ENCODE measurements around the gene ABTB2.
A peak's percentile ranks its signal among the peaks of the same experiment; 100 is the strongest.

The ABTB2 gene

DNA sequence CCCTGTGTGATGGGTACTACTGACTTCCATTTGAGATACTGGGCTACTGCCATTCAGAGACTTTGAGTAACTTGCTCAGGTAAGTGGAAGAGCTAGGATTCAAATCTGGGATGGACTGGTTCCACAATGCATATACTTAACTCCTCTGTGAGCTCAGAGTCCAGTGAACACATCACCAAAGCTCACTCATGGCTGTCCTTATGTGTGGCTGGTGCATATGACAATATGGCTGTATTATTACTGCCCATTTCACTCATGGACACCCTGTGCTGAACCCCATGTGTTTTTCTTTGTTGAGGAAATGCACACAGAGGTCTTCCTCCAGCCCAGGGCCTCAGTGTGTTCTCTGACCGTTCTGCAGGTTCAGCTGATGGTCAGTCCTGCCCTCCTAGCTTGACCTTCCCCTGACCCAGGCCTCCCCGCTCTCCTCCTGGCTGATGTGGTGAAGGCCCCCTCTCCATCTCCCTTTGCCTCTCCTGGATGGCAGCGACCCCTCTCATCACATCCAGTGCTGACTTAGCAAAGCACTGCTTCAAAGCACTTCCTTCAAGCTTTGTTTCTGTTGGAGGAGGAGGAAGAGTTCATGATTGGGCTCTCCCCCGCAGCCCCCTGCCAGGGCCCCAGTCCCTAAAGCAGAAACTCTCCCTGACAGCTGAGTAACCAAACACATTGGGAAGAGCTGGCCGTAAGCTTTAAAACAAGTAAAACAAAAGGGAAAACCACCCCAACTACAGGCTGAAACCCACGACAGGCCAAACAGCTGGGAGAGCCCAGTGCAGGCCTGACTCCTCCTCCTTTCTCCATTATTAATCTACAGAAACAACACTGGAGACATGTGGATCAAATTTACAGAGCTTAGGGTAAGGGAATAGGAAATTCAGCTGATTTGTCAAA is 151.2 kb downstream of the ABTB2 start:
- no peak for DNase-seq

DNA sequence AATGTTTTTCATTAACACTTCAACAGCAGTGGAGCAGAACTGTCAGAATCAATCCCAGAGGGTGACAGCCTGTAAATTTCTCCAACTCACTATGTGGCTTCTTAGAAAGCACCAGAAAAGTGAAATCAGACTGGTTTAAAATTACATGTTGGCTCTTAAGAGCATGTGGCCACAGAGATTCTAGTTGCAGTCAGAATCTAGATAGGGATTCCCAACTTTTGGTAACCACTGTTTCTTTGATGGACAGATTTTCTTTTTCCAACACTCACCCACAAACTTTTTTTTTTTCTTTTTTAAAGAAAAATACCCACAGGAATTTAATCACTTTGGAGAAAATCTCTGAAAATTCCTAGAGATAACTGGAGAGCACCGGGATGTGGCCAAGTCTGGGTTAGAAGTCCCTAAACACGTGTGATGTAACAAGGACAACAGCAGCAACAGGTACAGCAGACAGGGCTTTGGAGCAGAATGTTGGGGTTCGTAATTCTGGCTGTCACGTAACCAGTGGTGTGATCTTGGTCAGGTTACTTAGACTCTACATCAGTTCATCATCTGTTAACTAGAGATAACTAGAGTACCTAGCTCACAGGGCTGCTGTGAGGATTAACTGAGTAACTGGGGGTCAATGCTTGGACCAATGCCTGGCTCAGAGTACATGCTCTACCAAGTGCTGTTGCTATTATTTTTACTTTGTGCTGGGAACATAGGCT is 152.3 kb downstream of the ABTB2 start:
- DNase-seq: no peak

DNA sequence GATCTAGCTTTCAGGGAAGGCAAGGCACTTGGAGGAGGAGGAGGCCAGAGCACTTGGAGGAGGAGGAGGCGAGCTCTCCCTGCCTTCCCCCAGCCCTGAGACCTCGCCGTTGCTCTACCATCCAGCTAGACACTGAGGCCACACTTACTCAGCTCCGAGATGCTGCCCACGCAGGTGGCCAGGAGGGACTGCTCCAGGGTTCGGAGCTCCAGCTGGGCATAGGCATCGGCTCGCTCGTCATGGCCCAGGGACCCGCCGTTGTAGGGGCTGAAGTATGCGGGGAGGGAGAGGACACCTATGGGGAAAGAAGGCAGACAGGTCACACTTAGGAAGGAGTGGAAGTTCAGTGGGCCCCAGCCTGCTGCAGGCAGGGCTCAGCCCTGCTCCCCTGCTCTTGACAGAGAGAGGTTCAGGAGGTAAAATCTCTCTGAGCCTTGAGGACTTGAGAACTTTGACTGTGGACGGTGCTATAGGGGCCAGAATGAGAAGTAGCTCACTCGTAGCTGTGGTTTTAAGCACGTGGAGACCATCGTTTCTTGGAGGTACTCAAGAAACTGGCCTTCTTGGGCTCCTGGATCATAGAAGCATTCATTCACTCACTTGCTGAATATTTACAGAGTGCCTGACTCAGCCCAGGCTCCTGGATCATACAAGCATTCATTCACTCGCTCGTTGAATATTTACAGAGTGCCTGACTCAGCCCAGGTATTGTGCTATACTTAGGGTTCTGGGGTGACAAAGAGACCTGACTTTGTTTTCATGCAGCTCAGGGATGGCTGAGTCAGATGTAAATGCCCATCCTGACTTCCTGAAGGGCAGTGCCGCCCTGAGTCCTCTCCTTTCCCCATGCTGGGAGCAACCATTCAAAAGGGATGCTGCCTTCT is 153.2 kb downstream of the ABTB2 start:
- DNase-seq: peak; percentile 55

DNA sequence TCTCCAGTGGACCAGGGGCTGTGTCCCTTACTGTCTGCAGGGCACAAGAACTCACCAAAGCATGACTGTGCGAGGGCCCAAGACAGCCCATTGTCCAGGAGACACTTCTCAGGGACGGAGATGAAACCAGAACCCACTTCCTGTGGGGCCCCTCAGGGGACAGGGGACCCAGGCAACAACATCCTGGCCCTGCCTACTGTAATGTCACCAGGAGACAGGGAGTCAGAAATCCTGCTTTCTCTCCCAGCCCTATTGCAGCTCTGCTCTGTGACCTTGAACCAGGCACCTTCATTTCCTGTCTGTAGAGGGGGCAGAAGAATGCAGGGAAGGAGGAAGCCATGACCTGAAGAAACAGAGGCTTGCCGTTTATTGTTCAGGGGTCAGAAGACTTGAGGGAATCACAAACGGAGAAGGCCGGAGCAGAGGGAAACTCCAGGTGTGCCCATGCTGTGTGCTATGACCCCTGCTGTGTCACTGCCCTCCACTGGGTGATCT is 154.4 kb downstream of the ABTB2 start:
- no peak for DNase-seq

DNA sequence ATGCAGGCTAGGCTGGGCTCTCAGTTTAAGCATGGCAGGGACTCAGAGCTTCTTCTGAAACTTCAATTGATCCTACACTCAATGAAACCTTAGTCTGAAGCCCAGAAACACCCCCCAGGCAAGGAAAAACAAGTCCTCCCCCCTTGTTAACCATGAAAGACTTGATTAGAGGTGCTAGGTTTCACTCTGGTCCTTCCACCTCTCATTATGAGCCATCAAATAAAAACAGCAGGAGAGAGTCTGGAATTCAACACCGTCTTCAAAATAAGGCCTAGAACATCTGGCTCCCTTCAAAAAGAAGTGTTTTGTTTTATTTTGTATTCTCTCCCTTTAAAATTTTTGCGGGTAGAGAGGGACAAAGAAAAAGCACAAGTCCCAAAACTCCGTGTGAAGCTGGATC is 156.7 kb downstream of the ABTB2 start:
- DNase-seq: no peak

DNA sequence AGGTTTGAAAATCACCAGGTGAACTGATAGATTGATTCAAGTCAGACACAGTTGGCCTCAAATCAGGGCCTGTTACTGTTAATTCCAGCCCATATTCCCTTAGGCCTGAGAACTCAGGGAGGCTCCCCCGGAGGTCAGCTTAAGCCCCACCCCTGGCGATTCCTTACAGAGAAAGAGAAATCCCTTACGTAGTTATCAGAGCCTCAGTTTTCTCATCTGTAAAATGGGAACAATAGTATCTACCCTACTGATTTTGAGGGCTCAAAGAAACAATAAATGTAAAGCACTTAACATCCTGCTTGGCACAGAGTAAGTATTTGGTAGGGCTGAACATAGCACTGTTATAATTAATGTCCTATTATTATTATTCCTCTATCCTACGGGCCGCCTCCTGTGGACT is 158.3 kb downstream of the ABTB2 start:
- DNase-seq: no peak

DNA sequence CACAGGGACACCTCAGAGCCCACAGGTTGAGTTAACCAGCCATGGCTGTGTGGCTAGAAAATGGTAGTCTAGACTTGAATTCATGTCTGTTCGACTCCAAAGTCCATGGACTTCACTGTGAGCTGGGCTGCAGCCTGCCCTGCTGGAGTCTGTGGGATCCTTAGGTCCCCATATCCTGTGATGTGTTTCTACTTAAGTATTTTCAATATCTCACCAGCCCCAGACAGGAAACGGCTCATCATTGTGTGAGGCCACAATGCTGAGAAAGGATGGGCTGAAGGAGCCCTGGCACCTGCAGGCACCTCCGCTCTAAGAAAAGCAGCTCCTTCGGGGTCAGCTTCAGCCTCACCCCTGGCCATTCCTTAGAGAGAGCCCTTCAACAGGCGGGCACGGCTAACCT is 159.3 kb downstream of the ABTB2 start:
- DNase-seq: no peak

DNA sequence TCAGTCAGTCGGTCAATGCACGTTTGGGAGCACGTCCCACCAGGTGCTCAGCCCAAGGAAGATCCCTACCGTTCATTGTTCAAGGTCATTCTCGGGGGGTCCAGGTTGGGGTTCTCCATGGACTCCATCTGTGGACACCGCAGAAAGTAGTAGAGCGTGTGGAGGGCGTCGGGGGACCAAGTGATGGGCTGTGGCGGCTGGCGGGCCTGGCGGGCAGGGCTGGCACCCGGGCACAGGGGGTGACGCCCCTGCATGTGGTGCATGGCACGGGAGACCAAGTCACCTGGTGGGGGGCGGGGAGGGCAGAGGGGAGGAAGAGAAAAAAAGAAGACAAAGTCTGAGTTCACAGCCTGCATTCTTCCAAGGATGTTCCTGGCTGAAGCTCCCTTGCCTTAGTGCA is 160.6 kb downstream of the ABTB2 start:
- DNase-seq: no peak

DNA sequence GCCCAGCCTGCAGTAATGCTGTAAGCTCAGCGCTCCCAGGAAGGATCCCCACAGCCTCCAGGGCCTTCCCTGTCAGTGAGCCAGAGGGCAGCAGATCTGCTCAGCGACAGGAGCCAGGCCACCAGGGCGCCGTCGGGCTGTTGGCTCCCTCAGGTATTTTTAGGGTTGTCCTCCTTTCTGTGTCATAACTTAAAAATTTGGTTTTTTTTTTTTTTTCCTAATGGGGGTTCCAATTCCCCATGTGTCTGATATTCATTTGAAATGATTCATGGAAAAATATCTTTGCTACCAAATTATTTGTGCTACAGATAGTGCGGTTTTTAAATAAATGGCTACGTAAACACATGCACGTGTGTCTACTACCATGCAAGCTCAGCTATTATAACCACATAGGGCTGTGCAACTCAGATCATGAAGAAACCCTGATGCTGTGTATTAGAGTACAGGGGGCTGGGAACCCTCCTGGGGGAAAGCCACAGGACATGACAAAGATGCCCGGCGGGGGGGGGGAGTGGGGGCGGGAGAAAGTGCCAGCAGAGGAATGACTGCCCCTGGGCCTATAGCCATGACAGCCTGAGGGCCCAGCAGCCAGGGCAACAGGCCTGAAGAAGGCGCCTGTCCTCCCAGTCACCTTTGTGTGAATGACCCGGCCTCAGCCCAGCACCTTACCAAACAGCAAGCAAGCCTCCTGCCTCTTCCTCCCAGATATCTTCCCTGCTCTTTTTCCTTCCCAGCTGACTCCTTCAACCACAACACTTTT is 163.1 kb downstream of the ABTB2 start:
- DNase-seq: no peak

DNA sequence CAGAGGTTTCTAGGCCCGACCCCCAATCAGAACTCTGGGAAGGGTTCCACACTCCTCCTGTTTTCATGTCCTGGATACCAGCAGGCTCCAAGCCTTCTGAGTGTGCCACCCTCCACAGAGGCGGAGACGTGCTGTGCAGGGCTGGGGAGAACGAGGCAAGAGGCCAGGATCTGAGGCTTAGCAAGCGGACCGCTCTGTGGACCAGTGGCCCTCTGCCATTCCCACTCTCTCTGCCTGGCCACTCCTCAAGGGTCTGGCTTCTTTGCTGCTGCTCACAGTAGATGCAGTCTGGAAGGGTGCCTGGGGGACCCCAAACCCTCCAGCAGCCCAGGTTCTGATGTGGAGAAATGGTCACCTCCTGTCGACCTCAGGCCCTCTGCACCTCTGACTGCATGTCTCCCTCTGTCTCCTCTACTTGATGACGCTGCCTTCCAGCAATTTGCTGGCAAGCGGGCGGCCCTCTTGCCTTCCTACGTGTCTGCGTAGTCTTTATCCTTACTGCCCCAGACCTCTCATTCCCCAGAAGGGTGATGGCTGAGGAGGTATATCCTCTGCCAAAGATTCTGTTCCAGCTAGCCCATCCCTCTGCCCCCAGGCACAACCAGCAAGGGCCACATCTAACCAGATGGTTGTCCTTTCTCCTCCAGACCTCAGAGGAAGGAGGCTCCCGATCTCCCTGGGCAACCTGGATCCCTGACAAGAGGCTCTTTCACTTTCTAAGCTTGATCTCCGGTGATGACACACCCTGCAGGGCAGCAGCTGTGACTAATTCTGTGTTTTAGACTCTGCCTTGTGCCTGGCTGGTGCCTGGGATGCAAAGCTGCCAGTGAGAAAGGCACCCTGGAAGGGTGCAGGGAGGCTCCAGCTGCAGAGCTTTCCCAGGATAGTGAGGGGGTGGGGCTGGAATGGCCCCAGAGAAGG is 165.1 kb downstream of the ABTB2 start:
- DNase-seq: peak; percentile 95

DNA sequence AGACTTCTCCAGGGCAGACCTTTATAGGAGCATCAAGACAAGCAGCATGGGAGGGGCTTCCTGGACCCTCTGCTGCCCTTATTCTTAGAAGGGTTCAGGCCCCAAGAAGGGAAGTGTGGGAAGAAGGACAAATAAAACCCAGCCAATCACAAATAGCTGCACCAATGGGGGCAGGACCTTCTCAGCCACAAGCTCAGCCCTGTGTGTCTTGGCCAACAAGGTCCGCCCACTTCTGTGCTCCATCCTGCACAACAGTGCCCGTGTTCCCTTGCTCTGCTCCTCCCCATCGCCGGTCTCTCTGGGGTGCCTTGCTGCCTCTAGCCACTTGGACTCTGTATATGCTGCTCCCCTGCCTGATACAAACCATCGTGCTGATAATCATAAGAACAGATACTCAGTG is 166.2 kb downstream of the ABTB2 start:
- no peak for DNase-seq

DNA sequence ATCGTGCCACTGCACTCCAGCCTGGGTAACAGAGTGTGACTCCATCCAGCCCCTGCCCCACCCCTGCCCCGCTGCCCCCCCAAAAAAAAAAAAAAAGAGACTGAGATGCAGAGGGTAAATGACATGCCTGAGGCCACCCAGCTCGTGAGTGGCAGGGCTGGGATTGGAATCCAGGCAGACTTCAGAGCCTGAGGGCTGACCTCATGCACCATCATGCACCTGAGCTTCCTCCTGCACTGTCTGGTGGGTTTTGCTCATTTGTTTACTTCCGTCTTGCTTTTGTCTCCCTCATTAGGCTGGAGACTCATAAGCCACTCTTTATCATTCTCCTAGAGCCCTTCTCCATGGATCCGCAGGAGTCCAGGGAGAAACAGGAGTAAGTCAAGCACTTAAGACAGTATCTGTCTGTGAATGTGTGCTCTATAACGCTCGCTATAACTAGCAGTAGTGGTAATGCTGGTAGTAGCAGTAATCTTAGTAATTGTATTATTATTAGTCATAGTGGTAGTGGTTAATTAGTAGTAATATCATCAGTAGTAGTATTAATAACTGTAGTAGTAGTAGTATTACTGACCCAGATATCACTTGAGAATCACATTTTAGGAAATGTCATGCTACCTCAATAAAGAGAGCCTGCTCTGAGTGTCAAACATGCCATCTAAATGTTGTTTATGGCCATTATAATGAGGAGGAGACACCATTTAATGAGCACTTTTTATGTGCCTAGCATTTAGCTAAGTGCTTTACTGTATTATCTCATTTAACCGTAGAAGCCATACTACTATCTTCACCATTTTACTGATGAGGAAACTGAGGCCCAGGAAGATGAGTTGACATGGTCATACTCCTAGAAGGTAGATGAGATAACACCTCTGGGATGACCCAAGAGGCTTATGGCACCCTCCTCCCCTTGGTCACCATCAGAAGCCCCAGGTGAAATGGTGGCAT is 167.3 kb downstream of the ABTB2 start:
- DNase-seq: no peak

DNA sequence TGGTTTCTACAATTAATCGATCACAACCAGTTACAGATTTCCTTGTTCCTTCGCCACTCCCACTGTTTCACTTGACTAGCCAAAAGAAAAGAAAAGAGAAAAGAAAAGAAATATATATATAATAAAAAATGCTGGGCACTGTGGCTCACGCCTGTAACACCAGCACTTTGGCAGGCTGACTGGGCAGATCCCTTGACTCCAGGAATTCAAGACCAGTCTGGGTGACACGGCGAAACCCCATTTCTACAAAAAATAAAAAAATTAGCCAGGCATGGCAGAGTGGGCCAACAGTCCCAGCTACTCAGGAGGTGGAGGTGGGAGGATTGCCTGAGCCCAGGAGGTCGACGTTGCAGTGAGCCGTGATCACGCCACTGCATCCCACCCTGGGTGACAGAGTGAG is 168.6 kb downstream of the ABTB2 start:
- no peak for DNase-seq

DNA sequence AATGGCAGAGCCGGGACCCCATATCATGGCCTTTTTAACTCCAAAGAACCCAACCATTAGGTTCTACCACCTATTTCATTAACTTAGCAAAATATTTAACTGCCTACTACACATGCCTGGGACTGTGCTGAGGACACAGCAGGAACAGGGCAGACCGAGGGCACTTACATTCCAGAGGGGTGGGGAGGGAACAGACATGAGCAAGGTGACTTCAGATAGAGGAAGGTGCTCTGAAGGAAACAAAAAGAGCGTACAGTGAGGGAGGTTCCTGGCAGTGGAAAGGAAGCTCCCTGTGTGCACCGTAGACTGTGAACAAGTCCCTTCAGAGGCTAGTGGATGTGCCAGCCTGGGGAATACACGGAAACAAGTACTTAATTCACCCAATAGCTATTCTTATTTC is 169.6 kb downstream of the ABTB2 start:
- no peak for DNase-seq

DNA sequence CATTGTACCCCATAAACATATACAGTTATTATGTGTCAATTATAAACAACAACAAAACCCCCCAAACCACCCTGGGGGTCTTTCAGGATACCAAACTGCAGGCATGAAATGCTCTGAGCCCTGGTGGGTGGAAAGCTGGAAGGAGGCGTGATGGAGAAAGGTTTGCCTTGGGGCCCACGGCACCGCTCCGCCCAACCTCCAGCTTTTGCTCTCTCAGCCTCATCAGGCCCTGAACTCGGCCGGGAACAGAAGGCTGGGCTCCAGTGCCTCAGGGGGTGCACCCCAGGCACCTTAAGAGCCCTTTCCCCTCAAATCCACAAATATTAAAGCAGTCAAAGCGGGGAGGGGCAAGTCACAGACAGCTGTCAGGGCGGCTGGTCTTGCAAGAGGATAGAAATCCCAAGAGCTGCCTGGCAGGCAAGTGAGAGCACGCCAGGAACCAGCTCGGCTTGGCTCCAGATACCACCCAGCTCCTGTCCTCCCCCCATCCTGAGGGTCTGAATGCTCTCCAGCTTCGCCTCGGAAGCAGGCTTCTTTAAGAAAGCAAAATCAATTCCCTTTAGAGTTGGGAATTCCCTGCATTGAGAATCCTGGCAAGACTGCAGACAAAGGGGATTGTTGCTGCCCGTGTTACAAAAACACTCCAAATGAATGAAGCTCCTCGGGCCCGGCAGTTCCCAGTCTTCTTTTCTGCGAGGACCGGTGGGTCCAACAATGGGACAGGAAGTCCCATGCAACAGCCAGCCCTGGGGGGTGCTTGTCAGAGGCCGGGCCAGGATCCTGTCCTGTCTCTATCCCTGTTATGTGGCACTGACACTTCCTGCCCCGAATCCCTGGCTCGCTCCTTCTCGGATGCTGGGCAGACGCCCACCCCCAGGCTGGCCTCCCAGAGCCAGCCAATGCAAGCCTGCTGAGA is 171.6 kb downstream of the ABTB2 start:
- no peak for DNase-seq

DNA sequence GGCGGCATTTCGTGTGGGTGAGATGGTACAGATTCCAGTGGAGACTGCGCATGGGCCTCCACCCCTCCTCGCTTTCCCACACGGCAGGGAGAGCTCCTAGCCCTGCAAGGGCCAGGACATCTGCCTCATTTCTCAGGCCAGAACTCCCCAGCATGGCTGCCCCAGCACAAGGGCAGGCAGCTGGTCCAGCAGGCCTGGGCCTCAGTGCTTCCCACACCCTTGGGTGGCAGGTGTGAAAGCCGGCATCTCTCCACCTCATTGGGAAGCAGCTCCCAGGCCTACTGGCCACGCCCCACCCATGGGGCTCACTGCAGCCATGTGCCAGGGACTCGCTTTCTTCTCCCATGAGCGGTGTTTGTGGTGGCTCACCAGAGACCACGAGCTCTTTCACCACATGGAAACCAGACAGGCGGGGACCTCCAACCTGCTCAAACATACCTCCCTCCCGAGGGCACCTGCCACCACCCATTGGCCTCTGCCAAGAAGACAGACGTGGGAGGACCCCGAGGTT is 173.2 kb downstream of the ABTB2 start:
- no peak for DNase-seq

DNA sequence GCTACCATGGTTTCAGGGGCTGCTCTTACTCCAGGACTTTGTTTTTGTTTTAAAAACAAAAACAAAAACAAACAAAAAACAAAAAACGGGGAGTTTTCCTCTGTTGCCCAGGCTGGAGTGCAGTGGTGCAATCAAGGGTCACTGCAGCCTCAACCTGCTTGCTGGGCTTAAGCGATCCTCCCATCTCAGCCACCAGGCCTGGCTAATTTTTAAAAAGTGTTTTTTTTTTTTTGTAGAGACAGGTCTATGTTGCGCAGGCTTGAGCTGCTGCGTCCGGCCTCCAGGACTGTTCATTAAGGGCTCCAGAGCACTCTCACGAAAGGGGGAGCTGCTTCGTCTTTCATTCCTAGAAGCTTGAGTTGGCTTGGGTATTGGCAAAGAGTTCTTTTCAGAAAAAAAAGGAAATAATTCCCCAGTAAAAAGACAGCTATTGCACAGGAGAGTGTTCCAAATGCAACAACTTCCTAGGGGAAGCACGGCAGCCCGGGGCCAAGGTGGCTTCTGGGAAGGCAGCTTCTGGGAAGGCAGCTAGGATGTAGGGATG is 173.9 kb downstream of the ABTB2 start:
- DNase-seq: no peak

DNA sequence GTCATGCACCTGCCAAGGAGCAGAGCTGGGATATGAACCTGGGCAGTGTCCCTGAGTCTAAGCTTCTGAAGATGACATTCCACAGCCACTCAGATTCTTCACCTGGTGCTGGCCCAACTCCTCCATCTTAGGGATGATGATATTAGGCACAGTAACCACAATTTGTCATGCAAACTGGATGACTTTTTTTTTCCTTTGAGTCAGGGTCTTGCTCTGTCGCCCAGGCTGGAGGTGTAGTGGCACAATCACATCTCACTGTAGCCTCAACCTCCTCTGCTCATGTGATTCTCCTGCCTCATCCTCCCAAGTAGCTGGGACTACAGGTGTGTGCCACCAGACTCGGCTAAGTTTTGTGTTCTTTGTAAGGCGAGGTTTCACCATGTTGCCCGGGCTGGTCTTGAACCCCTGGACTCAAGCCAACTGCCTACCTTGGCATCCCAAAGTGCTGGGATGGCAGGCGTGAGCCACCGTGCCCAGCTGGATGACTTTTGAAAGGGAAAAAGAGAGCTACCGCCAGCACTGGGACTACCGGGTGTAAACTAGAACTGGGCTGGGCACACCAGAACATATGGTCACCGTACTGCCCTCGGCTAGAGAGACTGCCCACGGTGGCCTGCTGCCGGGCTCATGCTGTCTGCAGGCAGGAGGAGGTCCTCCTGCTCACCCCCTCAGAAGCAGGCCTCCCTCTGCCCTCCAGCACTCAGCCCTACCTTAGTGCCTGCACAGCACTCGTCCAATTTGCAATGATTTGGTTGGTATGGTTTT is 174.7 kb downstream of the ABTB2 start:
- DNase-seq: no peak
